Gastrocnemius medialis (tissue), 4 donors: ENCODE data around the gene SAMD4A.
"Not testable (repeated sequence)": the region's sequence is repeated elsewhere in the genome, so short reads cannot be mapped to it uniquely, and the experiment has no call there.

Experiments used
- POLR2A ChIP-seq, 2 donors: fragments of 450-650 bp; IDR thresholded peaks; one replicate each; pipeline ENCODE4 v1.6.1; 2017; ENCODE audit warnings: antibody characterized with exemption in 2 of 2, mild to moderate bottlenecking in 2 of 2, moderate library complexity in 2 of 2
- TF ChIP-seq, protein P1 (sequence below), 5 experiments: fragments of 450-650 bp in 3 of 5; fragments of 200-600 bp in 2 of 5; sonication (generic) in 2 of 5; IDR thresholded peaks in 4 of 5; conservative IDR thresholded peaks in 1 of 5; 1 replicate in 4 of 5; 2 replicates in 1 of 5; pipeline ENCODE4 v1.5.1; 2016 to 2019; ENCODE audit warnings: antibody characterized with exemption in 5 of 5, mild to moderate bottlenecking in 3 of 5, moderate library complexity in 3 of 5

DNA sequence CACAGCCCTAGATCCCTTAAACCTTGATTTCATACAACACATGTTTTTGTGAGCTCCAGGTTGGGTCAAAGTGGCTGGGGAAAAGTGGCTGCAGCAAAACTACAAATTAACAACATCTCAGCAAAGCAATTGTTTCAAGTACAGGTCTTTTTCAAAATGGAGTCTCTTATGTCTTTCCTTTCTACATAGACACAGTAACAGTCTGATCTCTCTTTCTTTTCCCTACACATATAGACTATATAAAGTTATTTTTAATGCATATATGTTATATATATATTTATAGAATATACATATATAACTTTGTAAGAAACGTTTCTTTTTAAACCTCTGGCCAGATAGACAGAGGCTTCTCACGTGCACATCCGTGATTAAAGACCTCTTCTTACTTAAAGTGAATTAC lies 186.5 kb downstream of the SAMD4A start:
- TF ChIP-seq, protein P1, sequence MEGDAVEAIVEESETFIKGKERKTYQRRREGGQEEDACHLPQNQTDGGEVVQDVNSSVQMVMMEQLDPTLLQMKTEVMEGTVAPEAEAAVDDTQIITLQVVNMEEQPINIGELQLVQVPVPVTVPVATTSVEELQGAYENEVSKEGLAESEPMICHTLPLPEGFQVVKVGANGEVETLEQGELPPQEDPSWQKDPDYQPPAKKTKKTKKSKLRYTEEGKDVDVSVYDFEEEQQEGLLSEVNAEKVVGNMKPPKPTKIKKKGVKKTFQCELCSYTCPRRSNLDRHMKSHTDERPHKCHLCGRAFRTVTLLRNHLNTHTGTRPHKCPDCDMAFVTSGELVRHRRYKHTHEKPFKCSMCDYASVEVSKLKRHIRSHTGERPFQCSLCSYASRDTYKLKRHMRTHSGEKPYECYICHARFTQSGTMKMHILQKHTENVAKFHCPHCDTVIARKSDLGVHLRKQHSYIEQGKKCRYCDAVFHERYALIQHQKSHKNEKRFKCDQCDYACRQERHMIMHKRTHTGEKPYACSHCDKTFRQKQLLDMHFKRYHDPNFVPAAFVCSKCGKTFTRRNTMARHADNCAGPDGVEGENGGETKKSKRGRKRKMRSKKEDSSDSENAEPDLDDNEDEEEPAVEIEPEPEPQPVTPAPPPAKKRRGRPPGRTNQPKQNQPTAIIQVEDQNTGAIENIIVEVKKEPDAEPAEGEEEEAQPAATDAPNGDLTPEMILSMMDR (IDR thresholded peaks at IDR 0.05 in 4 of 5, conservative IDR thresholded peaks at IDR 0.05 in 1 of 5) = not testable (repeated sequence)
- not testable (repeated sequence) for TF ChIP-seq POLR2A (IDR thresholded peaks at IDR 0.05)
